Stomach (tissue), 4 donors: ENCODE results near the gene MRPS14.

Source experiments
- CTCF ChIP-seq, 7 experiments: fragments of 450-650 bp in 4 of 7; fragments of 200-600 bp in 3 of 7; sonication (generic) in 3 of 7; IDR thresholded peaks; one replicate each; pipeline ENCODE4 v1.5.1; 2016 to 2019; ENCODE audit warnings: antibody characterized with exemption in 7 of 7, control low read depth in 2 of 7, mild to moderate bottlenecking in 1 of 7
- EP300 ChIP-seq: sonication (generic); formaldehyde crosslinking; IDR thresholded peaks from one replicate; pipeline ENCODE4 v1.6.1; 2017; ENCODE audit warnings: antibody characterized with exemption
- POLR2A ChIP-seq, 4 donors: fragments of 450-650 bp; IDR thresholded peaks; one replicate each; pipeline ENCODE4 v1.6.1; 2016; ENCODE audit warnings: antibody characterized with exemption in 4 of 4, control low read depth in 2 of 4, mild to moderate bottlenecking in 1 of 4, moderate library complexity in 1 of 4

- TF ChIP-seq CTCF (IDR thresholded peaks at IDR 0.05) (no peak), POLR2A (IDR thresholded peaks at IDR 0.05) (no peak), EP300 (no peak)
Observed at GRCh38 chr1:174991473-174991872, 31.8 kb downstream of the MRPS14 start.
